GM23338 (cell line): ENCODE data around the gene YTHDF1. TPM values are rescaled to one million over a fixed set of nuclear protein-coding genes. Genes with fewer than 3 reads are reported as not detected.

ENCODE experiments used
- ATAC-seq: fragments of 200-7000 bp; cut with Tn5 transposase; 3 replicates; pipeline ENCODE4 v1.9.1; 2020
- DNase-seq: peaks from one replicate; pipeline ENCODE4 v3.0.0-alpha.2; 2015; ENCODE audit warnings: low spot score
- H2AFZ ChIP-seq: fragments of 200-600 bp; sonication (generic); 2 replicates; pipeline ENCODE4 v1.8.0; 2016; ENCODE audit warnings: antibody characterized with exemption, mild to moderate bottlenecking, moderate library complexity
- H3F3A ChIP-seq: fragments of 200-600 bp; sonication (generic); replicated peaks from 2 replicates; pipeline ENCODE4 v1.8.0; 2017; ENCODE audit warnings: antibody characterized with exemption, mixed run types, low read depth
- H3K27ac ChIP-seq: fragments of 200-600 bp; sonication (generic); 2 replicates; pipeline ENCODE4 v1.6.1; 2016; ENCODE audit warnings: low read depth
- H3K27me3 ChIP-seq: fragments of 200-600 bp; sonication (generic); 2 replicates; pipeline ENCODE4 v1.8.0; 2016; ENCODE audit warnings: mild to moderate bottlenecking, mixed run types, moderate library complexity; ENCODE audit not compliant: insufficient read depth
- H3K36me3 ChIP-seq: fragments of 200-600 bp; sonication (generic); 2 replicates; pipeline ENCODE4 v1.8.0; 2016; ENCODE audit warnings: mild to moderate bottlenecking; ENCODE audit not compliant: insufficient read depth
- H3K4me1 ChIP-seq: fragments of 200-600 bp; sonication (generic); 2 replicates; pipeline ENCODE4 v1.8.0; 2016; ENCODE audit warnings: mild to moderate bottlenecking, moderate library complexity; ENCODE audit not compliant: insufficient read depth
- H3K4me2 ChIP-seq: fragments of 200-600 bp; sonication (generic); 2 replicates; pipeline ENCODE4 v1.7.1; 2017; ENCODE audit warnings: mixed run types
- H3K4me3 ChIP-seq: fragments of 200-600 bp; sonication (generic); 2 replicates; pipeline ENCODE4 v1.6.1; 2016; ENCODE audit warnings: mixed run types
- H3K79me2 ChIP-seq: fragments of 200-600 bp; sonication (generic); replicated peaks from 2 replicates; pipeline ENCODE4 v1.8.0; 2017; ENCODE audit warnings: mild to moderate bottlenecking; ENCODE audit not compliant: insufficient read depth
- H3K9me2 ChIP-seq: fragments of 200-600 bp; sonication (generic); 2 replicates; pipeline ENCODE4 v1.8.0; 2017; ENCODE audit not compliant: insufficient read depth
- H4K20me1 ChIP-seq: fragments of 200-600 bp; sonication (generic); replicated peaks from 2 replicates; pipeline ENCODE4 v1.8.0; 2017; ENCODE audit warnings: mild to moderate bottlenecking; ENCODE audit not compliant: insufficient read depth
- H3K27ac Mint-ChIP-seq: 2 replicates; pipeline ENCODE4 v1.8.0; 2020; ENCODE audit warnings: inconsistent platforms, mild to moderate bottlenecking, moderate library complexity, mixed read lengths
- H3K27me3 Mint-ChIP-seq: 3 replicates; pipeline ENCODE4 v1.8.0; 2022; ENCODE audit warnings: low read depth, mild to moderate bottlenecking, moderate library complexity, mixed read lengths, inconsistent platforms; ENCODE audit not compliant: insufficient read depth, poor library complexity
- H3K36me3 Mint-ChIP-seq: 3 replicates; pipeline ENCODE4 v1.8.0; 2021; ENCODE audit warnings: low read depth, mild to moderate bottlenecking, inconsistent platforms, moderate library complexity, mixed read lengths
- H3K4me1 Mint-ChIP-seq: 3 replicates; pipeline ENCODE4 v1.8.0; 2020; ENCODE audit warnings: mild to moderate bottlenecking, inconsistent platforms, mixed read lengths
- H3K4me3 Mint-ChIP-seq: 3 replicates; pipeline ENCODE4 v1.8.0; 2021; ENCODE audit warnings: moderate library complexity, mild to moderate bottlenecking, inconsistent platforms, mixed read lengths
- H3K9me3 Mint-ChIP-seq: 3 replicates; pipeline ENCODE4 v1.8.0; 2020; ENCODE audit warnings: moderate library complexity, mild to moderate bottlenecking, inconsistent platforms, mixed read lengths
- CREB1 ChIP-seq: fragments of 250-450 bp; sonication (Bioruptor Pico); IDR thresholded peaks from 2 replicates; pipeline ENCODE4 v1.5.0; 2020; ENCODE audit warnings: low read depth, mild to moderate bottlenecking, moderate library complexity
- ETS1 ChIP-seq: IDR thresholded peaks from 2 replicates; pipeline ENCODE4 v1.6.1; 2016; ENCODE audit warnings: antibody characterized with exemption
- EZH2 ChIP-seq: fragments of 200-600 bp; sonication (generic); IDR thresholded peaks from one replicate; pipeline ENCODE4 v1.8.0; 2017; ENCODE audit warnings: antibody characterized with exemption, mild to moderate bottlenecking, low read depth; ENCODE audit not compliant: unreplicated experiment
- EZH2phosphoT487 ChIP-seq: fragments of 200-600 bp; sonication (generic); IDR thresholded peaks from one replicate; pipeline ENCODE4 v1.8.1; 2018; ENCODE audit warnings: antibody characterized with exemption; ENCODE audit not compliant: unreplicated experiment
- JUNB ChIP-seq: IDR thresholded peaks from one replicate; pipeline ENCODE4 v1.6.1; 2016; ENCODE audit warnings: antibody characterized with exemption; ENCODE audit not compliant: unreplicated experiment
- NANOG ChIP-seq: IDR thresholded peaks from 2 replicates; pipeline ENCODE4 v1.6.1; 2016; ENCODE audit warnings: antibody characterized with exemption, borderline replicate concordance
- POLR2AphosphoS5 ChIP-seq: IDR thresholded peaks from 2 replicates; pipeline ENCODE4 v1.6.1; 2016; ENCODE audit warnings: antibody characterized with exemption, low read depth
- STAT1 ChIP-seq: IDR thresholded peaks from one replicate; pipeline ENCODE4 v1.6.1; 2016; ENCODE audit warnings: antibody characterized with exemption; ENCODE audit not compliant: unreplicated experiment
- ZNF114 ChIP-seq: fragments of 250-450 bp; sonication (Bioruptor Pico); IDR thresholded peaks from 2 replicates; pipeline ENCODE4 v1.5.0; 2020; ENCODE audit warnings: mild to moderate bottlenecking, moderate library complexity
- ZNF331 ChIP-seq: fragments of 250-450 bp; sonication (Bioruptor Pico); IDR thresholded peaks from 2 replicates; pipeline ENCODE4 v1.5.0; 2020; ENCODE audit warnings: low read depth, mild to moderate bottlenecking, moderate library complexity
- ZNF462 ChIP-seq: fragments of 250-450 bp; sonication (Bioruptor Pico); IDR thresholded peaks from 2 replicates; pipeline ENCODE4 v1.5.0; 2020; ENCODE audit warnings: mild to moderate bottlenecking, moderate library complexity
- polyA plus RNA-seq: library from polyadenylated mRNA; unstranded; fragments of >200 nt; fragmentation: Nextera tagmentation; extraction: Ambion mirVana; gene quantifications from 2 replicates; pipeline ENCODE4 v1.2.1, GENCODE V29; 2016
- total RNA-seq: library from RNA; depleted of rRNA; stranded (reverse); fragments of >200 nt; shearing (Covaris generic); gene quantifications from 2 replicates; pipeline ENCODE4 v1.2.3, GENCODE V29; 2014
- TF ChIP-seq, protein P1 (sequence below): IDR thresholded peaks from one replicate; pipeline ENCODE4 v1.6.1; 2018; ENCODE audit warnings: antibody characterized with exemption; ENCODE audit not compliant: unreplicated experiment
- TF ChIP-seq, protein P2 (sequence below), 2 experiments: fragments of 200-600 bp in 1 of 2; sonication (generic) in 1 of 2; conservative IDR thresholded peaks; 2 replicates each; pipeline versions ENCODE4 v1.5.1 to v1.6.1; 2016 to 2017; ENCODE audit warnings: antibody characterized with exemption in 2 of 2, low read depth in 2 of 2, mild to moderate bottlenecking in 2 of 2, moderate library complexity in 1 of 2

Gene YTHDF1
- total and polyA plus RNA-seq, 2 experiments from 2014 or later: 30.9 to 64.3 TPM

DNA sequence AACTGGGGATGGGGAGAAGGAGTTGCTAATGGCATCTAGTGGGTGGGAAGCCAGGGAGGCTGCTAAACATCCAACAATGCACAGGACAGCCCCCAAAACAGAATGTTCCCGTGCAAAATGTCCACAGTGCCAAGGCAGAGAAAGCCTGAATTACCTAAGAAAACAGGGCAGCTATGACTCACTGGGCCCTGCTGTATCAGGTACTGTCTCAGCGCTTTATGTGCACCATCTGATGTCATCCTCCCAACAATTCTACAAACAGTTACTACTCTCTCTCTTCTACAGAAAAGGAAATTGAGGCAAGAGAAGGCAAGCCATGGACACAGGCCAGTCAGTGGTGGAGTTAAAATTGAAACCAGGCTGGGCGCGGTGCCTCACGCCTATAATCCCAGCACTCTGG is 3.1 kb downstream of the YTHDF1 start (continued):
- TF ChIP-seq, protein P1, sequence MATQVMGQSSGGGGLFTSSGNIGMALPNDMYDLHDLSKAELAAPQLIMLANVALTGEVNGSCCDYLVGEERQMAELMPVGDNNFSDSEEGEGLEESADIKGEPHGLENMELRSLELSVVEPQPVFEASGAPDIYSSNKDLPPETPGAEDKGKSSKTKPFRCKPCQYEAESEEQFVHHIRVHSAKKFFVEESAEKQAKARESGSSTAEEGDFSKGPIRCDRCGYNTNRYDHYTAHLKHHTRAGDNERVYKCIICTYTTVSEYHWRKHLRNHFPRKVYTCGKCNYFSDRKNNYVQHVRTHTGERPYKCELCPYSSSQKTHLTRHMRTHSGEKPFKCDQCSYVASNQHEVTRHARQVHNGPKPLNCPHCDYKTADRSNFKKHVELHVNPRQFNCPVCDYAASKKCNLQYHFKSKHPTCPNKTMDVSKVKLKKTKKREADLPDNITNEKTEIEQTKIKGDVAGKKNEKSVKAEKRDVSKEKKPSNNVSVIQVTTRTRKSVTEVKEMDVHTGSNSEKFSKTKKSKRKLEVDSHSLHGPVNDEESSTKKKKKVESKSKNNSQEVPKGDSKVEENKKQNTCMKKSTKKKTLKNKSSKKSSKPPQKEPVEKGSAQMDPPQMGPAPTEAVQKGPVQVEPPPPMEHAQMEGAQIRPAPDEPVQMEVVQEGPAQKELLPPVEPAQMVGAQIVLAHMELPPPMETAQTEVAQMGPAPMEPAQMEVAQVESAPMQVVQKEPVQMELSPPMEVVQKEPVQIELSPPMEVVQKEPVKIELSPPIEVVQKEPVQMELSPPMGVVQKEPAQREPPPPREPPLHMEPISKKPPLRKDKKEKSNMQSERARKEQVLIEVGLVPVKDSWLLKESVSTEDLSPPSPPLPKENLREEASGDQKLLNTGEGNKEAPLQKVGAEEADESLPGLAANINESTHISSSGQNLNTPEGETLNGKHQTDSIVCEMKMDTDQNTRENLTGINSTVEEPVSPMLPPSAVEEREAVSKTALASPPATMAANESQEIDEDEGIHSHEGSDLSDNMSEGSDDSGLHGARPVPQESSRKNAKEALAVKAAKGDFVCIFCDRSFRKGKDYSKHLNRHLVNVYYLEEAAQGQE: no peak
- no peak for TF ChIP-seq ZNF114
- TF ChIP-seq STAT1: no peak

DNA sequence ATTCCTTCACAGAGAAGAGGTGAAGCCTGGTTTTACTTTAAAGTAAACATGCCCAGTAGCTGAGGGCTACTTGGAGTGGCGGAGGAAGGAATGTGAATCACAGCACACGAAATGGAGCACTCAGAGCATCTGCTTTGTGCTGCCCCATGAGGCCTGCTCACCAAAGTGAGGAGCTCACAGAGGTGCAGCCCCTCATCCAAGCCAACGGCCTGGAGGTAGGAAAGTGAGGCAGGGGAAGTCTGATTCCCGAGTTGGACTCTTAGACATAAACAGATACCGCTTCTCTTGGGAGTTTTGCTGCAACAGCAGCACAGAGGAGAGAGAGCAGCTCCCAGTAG is 3.6 kb downstream of the YTHDF1 start:
- Histone ChIP-seq H3K4me2 (no peak overlapping the region), H3K9me2 (no peaks in the 10 kb centered on the region), H3K4me1 (peaks cover 15% of the 10 kb centered on the region), H2AFZ (no peak overlapping the region), H3F3A (peaks cover 14% of the 10 kb centered on the region; the same call in 1 of the 2 replicates), H3K27me3 (no peaks in the 10 kb centered on the region), H3K79me2 (peaks cover 83% of the 10 kb centered on the region), H3K27ac (no peak overlapping the region), H3K4me3 (no peak overlapping the region), H3K36me3 (peaks cover 34% of the 10 kb centered on the region), H4K20me1 (peaks cover 70% of the 10 kb centered on the region)
- peaks cover 5% of the 10 kb centered on the region for H3K27me3 Mint-ChIP-seq
- H3K36me3 Mint-ChIP-seq: peaks cover 73% of the 10 kb centered on the region
- peaks cover 27% of the 10 kb centered on the region for H3K4me1 Mint-ChIP-seq
- DNase-seq (no peak), ATAC-seq (no peak)
- H3K9me3 Mint-ChIP-seq: no peaks in the 10 kb centered on the region
- no peak overlapping the region for H3K27ac Mint-ChIP-seq
- peak overlapping the region; percentile 30; the same call in 1 of the 3 replicates for H3K4me3 Mint-ChIP-seq
- TF ChIP-seq EZH2phosphoT487: no peak
- no peak for TF ChIP-seq NANOG
- no peak for TF ChIP-seq POLR2AphosphoS5
- TF ChIP-seq ZNF331 (CRISPR knock-in tag): no peak
- TF ChIP-seq EZH2: no peak
- no peak for TF ChIP-seq ETS1
- no peak for TF ChIP-seq ZNF114
- TF ChIP-seq STAT1: no peak
- TF ChIP-seq, protein P2, sequence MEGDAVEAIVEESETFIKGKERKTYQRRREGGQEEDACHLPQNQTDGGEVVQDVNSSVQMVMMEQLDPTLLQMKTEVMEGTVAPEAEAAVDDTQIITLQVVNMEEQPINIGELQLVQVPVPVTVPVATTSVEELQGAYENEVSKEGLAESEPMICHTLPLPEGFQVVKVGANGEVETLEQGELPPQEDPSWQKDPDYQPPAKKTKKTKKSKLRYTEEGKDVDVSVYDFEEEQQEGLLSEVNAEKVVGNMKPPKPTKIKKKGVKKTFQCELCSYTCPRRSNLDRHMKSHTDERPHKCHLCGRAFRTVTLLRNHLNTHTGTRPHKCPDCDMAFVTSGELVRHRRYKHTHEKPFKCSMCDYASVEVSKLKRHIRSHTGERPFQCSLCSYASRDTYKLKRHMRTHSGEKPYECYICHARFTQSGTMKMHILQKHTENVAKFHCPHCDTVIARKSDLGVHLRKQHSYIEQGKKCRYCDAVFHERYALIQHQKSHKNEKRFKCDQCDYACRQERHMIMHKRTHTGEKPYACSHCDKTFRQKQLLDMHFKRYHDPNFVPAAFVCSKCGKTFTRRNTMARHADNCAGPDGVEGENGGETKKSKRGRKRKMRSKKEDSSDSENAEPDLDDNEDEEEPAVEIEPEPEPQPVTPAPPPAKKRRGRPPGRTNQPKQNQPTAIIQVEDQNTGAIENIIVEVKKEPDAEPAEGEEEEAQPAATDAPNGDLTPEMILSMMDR (conservative IDR thresholded peaks at IDR 0.05; ENCODE audit: low read depth in 2 of 2): no peak
- TF ChIP-seq ZNF462 (CRISPR knock-in tag): no peak
- TF ChIP-seq CREB1 (CRISPR knock-in tag): no peak
- TF ChIP-seq JUNB: no peak
